ENCODE measurements around the gene CORO2B.

DNA sequence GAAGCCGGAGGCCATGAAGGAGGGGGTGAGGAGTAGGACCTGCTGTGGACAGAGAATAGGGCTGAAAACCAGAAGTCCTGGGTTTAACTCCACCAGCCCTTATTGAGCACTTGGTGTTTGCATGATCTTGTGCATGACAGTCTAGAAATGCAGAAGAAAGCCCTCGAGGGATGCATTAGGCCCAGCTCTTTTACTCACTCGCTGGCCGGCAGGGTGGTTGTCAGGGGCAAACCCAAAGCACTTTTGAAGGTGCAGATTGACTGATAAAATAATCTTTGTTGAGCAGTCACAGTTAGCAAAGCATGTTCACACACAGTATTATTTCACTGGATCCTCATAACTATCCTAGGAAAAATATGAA lies 55.3 kb downstream of the CORO2B start:
- TF ChIP-seq, protein P1, sequence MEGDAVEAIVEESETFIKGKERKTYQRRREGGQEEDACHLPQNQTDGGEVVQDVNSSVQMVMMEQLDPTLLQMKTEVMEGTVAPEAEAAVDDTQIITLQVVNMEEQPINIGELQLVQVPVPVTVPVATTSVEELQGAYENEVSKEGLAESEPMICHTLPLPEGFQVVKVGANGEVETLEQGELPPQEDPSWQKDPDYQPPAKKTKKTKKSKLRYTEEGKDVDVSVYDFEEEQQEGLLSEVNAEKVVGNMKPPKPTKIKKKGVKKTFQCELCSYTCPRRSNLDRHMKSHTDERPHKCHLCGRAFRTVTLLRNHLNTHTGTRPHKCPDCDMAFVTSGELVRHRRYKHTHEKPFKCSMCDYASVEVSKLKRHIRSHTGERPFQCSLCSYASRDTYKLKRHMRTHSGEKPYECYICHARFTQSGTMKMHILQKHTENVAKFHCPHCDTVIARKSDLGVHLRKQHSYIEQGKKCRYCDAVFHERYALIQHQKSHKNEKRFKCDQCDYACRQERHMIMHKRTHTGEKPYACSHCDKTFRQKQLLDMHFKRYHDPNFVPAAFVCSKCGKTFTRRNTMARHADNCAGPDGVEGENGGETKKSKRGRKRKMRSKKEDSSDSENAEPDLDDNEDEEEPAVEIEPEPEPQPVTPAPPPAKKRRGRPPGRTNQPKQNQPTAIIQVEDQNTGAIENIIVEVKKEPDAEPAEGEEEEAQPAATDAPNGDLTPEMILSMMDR (IDR thresholded peaks at IDR 0.05): no peak
- no peak for TF ChIP-seq POLR2A (IDR thresholded peaks at IDR 0.05)
